ENCODE data around the gene SMARCA2.
"Not testable (repeated sequence)": the region's sequence is repeated elsewhere in the genome, so short reads cannot be mapped to it uniquely, and the experiment has no call there.

The SMARCA2 gene

DNA sequence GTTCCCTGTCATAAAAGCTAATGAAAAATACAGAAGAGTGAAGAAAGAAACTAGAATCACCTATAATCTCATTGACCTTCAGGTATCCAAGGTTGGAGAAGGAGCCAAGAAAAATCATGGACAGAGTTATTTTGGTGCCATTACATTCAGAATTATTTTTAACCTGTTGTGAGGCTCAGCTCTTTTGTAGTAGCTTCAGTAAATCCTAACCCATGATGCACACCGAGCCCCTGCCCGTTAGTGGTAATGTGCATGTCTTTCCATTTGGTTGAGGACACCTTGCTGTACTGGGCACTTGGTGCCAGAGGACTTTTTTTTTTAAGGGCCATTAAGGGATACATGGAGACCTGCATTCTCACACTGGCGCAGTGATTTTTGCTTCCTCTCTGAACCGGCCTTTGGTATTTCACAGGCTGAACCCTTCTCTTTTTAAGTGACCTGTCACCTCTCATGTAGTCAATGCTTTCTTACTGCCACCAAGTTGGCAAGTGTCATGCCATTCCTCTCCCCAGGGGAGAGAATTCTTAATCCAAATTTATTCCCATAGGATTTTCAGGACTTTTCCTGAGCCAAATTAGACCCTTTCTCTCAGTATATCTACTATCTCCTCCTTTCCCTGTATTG, 125.6 kb downstream of the SMARCA2 start:
- DNase-seq (ENCODE audit: low read depth in 3 of 3) = no peak

DNA sequence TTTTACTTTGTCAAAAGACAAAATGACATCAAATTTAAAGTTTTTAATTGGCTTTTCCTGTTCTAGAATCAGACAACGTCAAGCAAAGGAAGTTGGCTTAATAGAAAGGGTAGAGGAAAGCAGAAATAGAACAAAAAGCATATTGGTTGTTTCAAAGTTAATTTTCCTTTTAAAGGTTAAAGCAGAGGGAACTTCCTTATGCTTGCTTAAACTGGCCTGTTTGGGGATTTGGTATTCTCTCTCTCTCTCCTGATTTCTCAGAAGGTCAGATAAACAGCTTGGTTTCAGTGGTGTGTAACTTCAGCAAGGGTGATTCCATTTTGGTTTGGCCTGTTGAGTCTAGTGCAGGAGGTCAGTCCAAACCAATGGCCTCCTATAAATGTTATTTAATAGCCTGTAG, 127.1 kb downstream of the SMARCA2 start:
- DNase-seq (ENCODE audit: low read depth in 3 of 3) = no peak

DNA sequence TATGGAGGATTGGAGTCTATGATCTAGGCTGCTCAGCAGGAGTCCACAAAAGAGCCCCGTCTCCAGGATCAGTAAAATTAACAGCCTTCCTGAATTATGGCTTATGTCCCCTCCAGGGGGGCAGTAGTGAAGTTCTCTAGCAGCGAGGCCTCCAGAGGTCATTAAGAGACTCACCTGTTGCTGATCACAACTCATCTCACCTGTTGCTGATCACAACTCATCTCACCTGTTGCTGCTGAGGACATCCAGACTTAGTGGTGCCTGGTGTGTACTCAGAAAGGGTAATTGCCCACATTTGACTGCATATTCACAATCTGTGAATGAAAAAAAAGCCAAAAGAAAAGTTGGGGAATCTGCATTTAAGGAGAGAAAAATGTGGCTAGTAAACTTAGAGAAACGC, 129.5 kb downstream of the SMARCA2 start:
- no peak for DNase-seq (ENCODE audit: low read depth in 3 of 3)

DNA sequence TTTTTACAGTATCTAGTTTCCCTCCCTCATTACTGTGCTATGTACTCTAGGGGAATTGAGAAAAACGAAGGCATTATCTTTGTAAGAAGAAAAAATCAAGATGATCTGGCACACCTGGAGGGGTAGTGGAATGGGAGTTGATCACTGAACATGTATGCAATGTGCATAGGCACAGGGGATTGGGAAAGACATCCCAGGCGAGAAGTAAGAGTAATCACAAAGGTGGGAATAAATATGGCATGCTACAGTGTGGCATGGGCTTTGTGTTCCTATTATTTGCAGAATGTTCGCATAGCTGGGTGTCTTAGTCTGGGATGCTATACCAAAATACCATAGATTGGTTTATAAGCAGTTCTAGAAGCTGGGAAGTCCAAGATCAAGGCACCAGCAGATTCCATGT, 130.6 kb downstream of the SMARCA2 start:
- no peak for DNase-seq (ENCODE audit: low read depth in 3 of 3)

DNA sequence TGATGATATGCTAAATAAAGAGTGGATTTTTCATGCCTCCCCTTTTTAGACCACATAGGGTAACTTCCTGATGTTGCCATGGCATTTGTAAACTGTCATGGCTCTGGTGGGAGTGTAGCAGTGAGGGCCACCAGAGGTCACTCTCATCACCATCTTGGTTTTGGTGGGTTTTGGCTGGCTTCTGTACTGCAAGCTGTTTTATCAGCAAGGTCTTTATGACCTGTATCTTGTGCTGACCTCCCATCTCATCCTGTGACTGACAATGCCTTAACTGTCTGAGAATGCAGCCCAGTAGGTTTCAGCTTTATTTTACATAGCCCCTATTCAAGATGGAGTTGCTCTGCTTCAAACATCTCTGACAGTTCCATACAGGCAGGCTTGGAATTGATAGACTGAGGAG, 131.6 kb downstream of the SMARCA2 start:
- DNase-seq (ENCODE audit: low read depth in 3 of 3) = not testable (repeated sequence)

DNA sequence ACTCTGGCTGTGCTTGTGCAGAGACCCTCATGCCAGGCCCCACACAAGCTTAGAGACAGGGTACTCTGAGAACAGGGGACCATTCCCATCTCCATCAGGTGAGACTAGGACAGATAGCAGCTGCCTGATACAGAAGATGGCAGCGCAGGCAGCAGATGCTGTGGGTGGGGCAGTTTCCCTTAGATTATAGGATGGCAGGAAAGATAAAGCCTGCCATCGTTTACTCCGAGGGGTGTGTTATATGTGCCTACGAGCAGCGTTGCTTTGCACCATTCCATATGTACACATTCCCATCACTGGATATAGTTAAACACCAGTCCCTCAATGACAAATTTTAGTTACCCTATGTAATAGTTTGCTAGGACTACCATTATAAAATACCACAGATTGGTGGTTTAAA, 135.2 kb downstream of the SMARCA2 start:
- no peak for DNase-seq (ENCODE audit: low read depth in 3 of 3)

DNA sequence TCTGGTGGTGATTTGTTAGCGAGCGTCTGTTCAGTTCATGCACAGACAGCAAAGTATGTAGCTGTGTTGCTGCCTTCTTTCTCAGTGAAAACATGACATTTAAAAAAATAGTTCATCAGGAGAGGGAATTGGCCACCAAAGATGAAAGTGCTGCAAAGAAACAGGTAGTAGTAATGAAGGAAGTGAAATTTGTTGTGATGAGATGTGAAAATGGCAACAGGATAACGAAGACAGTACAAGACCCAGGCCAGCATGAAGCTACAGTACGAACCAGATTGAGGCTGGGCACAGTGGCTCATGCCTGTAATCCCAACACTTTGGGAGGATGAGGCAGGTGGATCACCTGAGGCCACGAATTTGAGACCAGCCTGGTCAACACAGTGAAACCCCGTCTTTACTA, 136.0 kb downstream of the SMARCA2 start:
- DNase-seq (ENCODE audit: low read depth in 3 of 3) = no peak

DNA sequence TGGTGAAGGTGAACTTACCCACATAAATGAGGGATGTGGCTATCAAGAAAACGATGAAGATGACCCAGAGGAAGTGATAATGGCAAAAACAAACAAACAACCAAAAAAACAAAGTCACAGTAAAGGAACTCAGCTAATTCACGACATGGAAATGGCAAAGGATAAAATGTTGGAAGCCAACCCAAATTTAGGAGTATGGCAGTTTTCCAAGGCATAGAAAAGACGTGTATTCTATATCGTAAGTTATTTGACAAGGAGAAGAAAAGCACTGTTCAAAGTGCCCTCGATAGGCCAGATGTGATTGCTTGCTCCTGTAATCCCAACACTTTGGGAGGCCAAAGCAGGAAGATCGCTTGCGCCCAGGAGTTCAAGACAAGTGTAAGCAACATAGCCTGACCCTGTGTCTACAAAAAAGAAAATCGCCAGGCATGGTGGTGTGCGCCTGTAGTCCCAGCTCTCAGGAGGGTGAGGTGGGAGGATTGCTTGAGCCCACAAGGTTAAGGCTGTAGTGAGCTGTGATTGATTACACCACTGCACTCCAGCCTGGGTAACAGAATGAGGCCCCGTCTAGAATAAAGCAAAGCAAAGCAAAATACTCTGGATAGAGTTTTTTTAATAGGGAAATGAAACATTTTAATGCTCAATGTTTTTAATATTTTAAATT, 138.0 kb downstream of the SMARCA2 start:
- no peak for DNase-seq (ENCODE audit: low read depth in 3 of 3)

DNA sequence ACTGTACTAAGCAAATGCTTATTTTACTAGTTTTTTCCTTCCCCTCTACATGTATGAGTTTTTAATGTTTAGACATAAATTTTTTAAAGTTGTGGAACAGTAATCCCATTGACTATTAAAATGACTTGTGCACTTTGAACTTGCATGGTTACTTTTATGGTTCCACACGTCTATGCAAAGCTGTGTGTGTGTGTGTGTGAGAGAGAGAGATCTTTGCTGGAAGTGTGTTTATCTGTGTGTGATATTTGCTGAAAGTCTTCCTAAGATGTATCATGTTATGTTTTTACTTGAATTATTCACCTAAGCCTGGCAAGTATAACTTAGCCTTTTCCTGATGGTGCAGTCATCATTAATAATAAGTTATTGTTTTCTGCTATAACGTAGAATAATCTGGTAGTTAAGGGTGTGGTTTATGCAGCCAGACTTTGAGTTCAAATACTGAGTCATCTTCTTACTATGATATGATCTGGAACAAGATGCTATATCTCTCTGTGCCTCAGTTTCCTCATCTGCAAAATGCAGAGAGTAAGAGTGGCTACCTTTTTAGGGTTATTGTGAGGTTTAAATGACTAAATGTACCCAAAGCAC, 138.6 kb downstream of the SMARCA2 start:
- no peak for DNase-seq (ENCODE audit: low read depth in 3 of 3)

DNA sequence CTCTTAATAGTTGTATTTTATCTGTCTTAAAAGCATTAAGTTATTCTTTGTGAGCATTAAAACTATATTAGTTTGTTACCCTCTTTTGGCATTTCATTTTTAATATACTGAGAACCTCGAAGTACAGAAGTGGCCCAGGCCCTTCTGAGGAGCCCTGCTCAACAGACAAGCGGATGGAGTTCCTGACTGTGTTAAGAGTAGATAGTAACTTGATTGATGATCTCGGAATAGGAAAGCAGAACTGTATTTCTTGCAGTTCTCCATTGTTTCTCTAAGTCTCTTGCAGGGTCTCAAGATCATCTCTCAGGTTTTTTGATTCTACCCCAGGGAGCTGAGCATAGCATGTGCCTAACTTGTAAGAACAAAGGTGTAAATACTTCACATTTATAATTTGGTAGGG, 139.6 kb downstream of the SMARCA2 start:
- no peak for DNase-seq (ENCODE audit: low read depth in 3 of 3)

DNA sequence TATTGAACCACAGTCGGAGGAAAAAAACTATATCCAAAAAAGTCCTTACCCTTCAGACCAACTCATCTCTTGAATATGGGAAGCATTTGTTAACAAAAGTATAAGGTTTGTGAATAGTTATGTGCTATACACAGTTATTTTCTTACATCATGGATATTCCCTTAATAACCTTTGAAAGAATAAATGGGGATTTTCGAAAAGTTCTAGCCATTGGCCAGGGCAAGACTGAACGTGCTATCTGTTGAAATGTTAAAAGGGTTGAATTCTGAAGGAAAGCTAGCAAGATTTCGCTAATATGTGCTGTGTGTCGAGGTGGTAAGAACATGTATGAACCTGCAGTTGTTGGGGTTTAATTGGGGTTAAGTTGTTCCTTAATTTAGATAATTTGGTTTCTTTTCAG, 140.8 kb downstream of the SMARCA2 start:
- DNase-seq (ENCODE audit: low read depth in 3 of 3) = no peak

DNA sequence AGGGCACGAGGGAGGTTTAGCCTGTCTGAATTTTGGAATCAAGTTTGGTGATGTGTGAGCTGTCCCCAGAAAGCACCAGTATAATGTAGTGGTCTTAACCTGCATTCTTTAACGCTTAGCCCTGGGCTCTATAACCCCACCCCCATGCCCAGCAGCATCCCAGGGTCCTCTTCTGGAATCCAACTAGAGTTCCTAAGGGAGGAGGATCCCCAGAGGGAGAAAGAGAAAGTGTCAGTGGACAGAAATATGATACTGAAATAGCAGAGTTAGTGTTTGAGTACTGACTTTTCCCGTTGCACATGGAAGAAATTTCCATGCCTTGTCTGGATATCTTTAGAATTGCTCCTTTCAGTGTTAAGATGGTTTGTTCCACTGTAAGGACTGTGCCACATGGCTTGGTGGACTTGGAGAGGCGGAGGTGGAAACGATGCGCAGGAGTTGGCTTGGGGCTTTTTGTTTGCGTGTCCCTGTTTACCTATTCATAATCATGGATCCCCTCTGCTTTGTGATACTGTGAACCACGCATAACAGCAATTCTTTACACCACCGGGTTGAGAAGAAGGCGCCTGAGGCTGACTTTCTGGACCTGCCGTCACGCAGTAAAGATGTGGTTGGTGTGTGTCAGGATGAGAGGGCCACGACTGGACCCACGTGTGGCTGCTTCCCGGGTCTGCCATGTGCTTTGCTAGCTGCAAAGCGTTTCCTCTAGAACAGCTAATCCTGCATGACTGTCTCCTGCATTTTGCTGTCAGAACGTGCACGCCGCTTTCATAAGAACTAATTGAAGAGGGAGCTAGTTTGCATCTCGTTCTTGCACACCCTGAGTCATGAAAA, 142.3 kb downstream of the SMARCA2 start:
- peak; percentile 16 to 47 (median 32) for DNase-seq (ENCODE audit: low read depth in 3 of 3)

DNA sequence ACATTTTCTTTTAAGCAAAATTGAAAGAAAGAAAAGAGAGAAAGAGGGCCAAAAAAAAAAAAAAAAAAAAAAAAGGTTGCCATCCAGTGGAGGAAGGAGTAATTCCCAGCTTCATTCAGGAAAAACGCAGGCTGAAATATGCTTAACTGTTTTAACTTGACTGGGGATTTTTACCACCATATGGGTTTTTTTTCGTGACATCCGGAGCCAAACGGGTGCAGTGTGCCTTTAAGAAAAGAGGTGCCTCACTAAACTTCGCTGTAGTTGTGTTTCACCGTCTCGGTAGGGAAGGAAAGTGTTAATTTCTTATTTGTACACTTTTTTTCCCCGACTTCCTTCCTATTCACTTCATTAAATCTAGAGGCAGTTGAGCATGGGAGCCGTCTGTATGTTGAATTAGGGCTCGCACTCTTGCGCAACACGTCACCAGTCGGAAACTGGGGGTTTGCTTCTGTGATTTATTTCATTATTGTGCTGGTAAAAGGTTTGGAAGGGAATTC, 143.0 kb downstream of the SMARCA2 start:
- peak in 1 of 3 donors; percentile 24 for DNase-seq (ENCODE audit: low read depth in 3 of 3)

DNA sequence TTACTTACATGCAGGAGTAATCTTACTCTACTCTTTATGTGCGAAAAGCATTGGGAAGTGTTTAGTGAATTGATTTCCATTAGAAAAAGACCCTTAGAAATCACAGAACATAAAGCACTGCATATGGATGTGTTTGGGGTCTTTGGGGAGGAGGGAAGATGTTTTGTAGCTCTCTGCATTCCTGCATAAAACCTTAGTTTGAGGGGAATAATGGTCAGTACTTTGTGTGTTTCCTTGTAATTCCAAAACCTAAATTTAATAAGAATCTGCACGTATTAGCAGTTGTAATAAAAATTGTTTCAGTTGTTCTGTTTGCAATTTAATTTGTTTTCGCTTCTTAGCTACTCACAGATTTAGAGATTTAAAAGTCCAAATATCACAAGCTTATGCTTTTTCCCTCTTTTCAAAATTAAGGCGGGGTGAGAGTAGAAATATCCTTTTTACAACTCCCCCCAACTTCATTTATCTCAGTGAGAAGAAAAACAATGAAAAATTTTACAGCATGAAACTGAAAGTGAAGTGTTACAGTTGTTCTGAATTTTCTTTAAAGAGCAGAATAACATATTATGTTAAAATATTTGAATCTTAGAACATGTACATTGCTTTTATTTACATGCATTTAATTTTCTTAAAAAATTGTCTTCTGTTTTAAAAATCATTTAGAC, 143.8 kb downstream of the SMARCA2 start:
- no peak for DNase-seq (ENCODE audit: low read depth in 3 of 3)

DNA sequence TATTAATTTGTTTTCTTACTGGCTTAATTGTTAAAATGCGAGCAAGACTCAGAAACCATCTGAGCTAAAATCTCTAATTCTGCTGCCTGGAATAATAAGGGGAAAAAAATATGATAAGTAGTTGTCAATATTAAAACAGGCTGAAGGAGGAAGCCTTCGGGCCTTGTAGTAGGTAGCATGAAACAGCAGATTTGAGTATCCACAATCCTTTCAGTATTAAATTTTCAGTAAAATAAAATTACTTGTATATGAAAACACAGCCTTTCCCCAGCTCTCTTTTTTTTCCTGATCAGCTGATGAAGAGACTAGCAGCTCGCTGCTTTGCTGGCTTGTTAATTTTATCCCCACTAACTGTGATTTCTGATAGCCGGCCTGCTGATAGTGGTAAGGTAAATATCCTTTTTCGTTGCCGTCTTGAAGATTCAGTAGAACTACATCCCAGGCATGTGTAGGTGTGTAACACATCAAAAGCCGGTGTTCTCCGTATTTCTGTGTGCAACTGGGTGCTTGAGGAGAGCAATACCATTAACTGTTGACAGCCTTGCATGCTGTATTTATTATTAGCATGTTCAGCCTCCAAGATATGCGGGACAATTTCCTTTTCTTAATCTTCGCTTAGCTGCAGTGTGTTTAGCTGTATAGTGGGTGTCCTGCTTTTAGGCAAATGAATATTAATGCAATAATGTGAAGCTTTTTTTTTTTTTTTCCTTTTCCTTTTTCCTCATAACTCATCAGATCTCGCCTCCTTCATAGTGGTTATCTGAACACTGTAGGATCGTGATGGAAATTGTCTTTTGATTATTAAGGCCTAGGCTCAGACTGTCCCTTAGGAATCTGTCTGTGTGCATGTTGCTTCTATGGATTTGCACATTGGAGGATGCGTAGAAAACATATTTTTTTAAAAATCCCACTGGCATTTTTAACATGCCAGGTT, 144.6 kb downstream of the SMARCA2 start:
- no peak for DNase-seq (ENCODE audit: low read depth in 3 of 3)

DNA sequence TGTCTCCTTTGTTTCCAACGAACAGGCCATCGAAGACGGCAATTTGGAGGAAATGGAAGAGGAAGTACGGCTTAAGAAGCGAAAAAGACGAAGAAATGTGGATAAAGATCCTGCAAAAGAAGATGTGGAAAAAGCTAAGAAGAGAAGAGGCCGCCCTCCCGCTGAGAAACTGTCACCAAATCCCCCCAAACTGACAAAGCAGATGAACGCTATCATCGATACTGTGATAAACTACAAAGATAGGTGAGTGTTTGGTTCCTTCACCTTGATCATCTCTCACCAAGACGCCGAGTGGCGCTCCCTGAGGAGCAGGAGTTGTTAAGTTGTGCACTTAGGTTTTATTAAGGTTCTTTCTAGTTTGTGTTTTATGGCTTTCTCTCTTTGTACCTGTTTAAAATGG, 146.5 kb downstream of the SMARCA2 start:
- DNase-seq (ENCODE audit: low read depth in 3 of 3) = no peak

DNA sequence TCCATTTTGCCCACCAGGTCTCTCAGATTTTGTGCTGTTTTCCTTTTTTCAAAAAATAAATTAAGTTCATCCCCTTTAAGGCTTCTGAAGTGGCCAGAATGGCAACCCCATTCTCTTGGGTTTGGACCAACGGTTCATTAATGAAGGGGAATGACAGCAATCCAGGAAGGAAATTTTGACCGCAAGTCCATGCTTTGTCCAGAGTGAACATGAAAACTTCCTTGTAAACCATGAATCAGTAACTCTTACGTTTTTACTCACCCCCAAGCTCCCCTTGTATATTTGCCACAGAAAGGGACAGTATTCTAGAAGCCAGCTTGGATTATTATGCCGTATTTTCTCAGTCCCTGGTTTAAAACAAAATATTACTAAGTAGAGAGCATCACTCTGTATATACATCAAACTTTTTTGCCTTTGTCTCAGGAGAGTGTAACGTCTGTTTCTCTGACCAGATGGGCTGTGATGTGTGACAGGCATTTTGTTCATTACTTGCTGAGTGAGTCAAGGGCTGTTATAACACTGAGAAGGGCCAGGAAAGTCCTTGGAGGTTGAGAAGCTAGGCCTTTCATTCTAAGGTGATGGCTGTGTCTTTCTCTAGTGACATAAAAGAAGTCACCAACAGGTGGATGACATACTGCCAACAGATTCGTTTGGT, 148.2 kb downstream of the SMARCA2 start:
- no peak for DNase-seq (ENCODE audit: low read depth in 3 of 3)

DNA sequence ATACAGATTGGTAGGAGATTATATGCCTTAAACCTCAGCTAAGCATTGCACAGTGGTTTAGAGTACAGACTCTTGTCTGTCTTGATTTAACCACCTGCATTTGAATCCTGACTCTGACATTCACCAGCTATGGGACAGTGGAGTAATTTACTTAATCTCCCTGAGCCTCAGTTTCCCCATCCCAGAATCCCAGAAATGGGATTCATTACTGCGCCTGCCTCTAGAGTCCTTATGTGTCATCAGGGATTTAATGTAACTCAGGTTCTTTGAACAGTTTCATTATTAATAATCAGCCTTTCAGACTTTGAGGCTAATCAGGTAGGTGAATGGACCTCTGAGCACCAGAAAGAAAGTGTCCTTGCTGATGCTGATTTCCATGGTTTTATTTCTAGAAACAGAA, 149.1 kb downstream of the SMARCA2 start:
- DNase-seq (ENCODE audit: low read depth in 3 of 3) = no peak

DNA sequence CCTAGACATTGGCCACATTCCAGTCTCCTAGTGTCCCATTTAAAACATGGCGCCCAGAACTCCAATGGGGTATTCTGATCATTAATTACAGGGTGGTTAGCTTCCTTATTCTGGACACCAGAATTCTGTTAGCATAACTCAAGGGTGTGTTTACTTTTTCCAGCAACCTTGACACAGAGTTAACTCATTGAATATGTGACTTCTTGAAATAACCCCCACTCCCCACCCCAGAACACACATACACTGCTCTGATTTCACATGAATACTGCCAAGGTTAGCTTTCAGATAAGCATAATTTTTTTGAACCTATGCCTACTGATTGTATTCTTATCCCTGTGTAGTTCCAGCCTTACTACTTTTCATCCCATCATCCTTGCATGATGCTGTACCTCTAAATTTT, 151.1 kb downstream of the SMARCA2 start:
- no peak for DNase-seq (ENCODE audit: low read depth in 3 of 3)

DNA sequence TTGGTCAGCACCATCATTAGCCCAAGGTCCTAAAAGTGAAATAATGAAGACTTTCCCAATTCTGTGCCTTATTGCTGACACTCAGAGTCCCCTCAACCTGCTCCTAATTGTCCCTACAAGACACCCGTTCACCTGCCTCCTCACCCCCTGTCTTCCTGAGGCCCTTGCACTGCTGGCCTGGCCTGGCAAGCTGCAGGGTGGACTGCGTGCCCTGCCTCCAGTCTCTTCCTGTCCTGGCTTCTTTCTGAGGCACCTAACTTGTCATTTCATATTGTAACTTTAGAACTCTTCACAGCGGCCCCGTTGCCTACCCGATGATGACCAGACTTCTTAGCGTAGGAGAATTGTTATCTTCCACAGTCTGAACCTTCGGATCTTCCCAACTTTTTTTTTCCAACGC, 153.9 kb downstream of the SMARCA2 start:
- no peak for DNase-seq (ENCODE audit: low read depth in 3 of 3)

All from stimulated activated CD4-positive, alpha-beta T cell treated with anti-CD3 and anti-CD28 coated beads, TNF-alpha, amount 100 ng/mL, for 48 hours (primary cell).